K562 (cell line): ENCODE data around the gene PNKD. TPM values are rescaled to one million over a fixed set of nuclear protein-coding genes. Genes with fewer than 3 reads are reported as not detected.

Experiments used
- CBFB ChIP-seq: sonication (generic); formaldehyde crosslinking; IDR thresholded peaks from 2 replicates; pipeline ENCODE4 v1.4.0; 2020; ENCODE audit warnings: mild to moderate bottlenecking, missing genetic modification reagents
- CBX2 ChIP-seq: fragments of 200-600 bp; sonication (generic); IDR thresholded peaks from one replicate; pipeline ENCODE4 v1.6.1; 2012; ENCODE audit warnings: mild to moderate bottlenecking, low read length, inconsistent platforms; ENCODE audit not compliant: insufficient read depth, poor library complexity, severe bottlenecking
- CBX8 ChIP-seq: fragments of 200-600 bp; sonication (generic); IDR thresholded peaks from 2 replicates; pipeline ENCODE4 v1.6.1; 2012; ENCODE audit warnings: borderline replicate concordance, mixed run types, low read depth, mild to moderate bottlenecking, moderate library complexity, mixed read lengths, low read length, control low read depth, inconsistent platforms; ENCODE audit not compliant: poor library complexity, severe bottlenecking; ENCODE audit errors: extremely low read depth
- ESRRB ChIP-seq: fragments of 250-450 bp; sonication (Bioruptor Pico); IDR thresholded peaks from 2 replicates; pipeline ENCODE4 v1.5.0; 2020; ENCODE audit warnings: mild to moderate bottlenecking, moderate library complexity, borderline replicate concordance
- ILF3 ChIP-seq: fragments of 450-650 bp; IDR thresholded peaks from 2 replicates; pipeline ENCODE4 v1.6.1; 2018; ENCODE audit warnings: antibody characterized with exemption, mild to moderate bottlenecking, moderate library complexity, borderline replicate concordance
- KHSRP ChIP-seq: fragments of 450-650 bp; IDR thresholded peaks from 2 replicates; pipeline ENCODE4 v1.6.1; 2017
- NCOA6 ChIP-seq: fragments of 450-650 bp; IDR thresholded peaks from 2 replicates; pipeline ENCODE4 v1.6.1; 2017; ENCODE audit warnings: mild to moderate bottlenecking
- RBM39 ChIP-seq: fragments of 200-400 bp; formaldehyde crosslinking; optimal IDR thresholded peaks from 2 replicates; pipeline ENCODE3; 2018; ENCODE audit warnings: low read depth, low read length
- RFX1 ChIP-seq: fragments of 450-650 bp; IDR thresholded peaks from 2 replicates; pipeline ENCODE4 v1.6.1; 2016; ENCODE audit warnings: mild to moderate bottlenecking, moderate library complexity
- ZNF197 ChIP-seq: fragments of 200-800 bp; sonication (Bioruptor generic); IDR thresholded peaks from 2 replicates; pipeline ENCODE4 v1.6.1; 2016; ENCODE audit warnings: low read depth, missing genetic modification characterization, missing compliant biosample characterization
- polyA plus RNA-seq, 8 experiments: library from polyadenylated mRNA; depleted of rRNA in 4 of 8; stranded (reverse) in 5 of 8; unstranded in 3 of 8; fragments of >200 nt; fragmentation: Nextera tagmentation in 2 of 8; fragmentation: Illumina TruSeq in 1 of 8; extraction: Ambion mirVana in 2 of 8; extraction: Trizol in 1 of 8; gene quantifications; 2 replicates each; pipeline versions ENCODE4 v1.2.1 to v1.2.3, GENCODE V29; 2011 to 2014; ENCODE audit warnings: inconsistent platforms in 1 of 8, missing spikeins in 1 of 8
- total RNA-seq, 7 experiments: library from RNA; depleted of rRNA in 6 of 7; stranded (reverse); fragments of >200 nt in 6 of 7; fragmentation: Illumina TruSeq in 2 of 7; extraction: Trizol in 2 of 7; gene quantifications; 2 replicates each; pipeline versions ENCODE4 v1.2.1 to v1.2.3, GENCODE V29; 2011 to 2021; ENCODE audit warnings: low replicate concordance in 1 of 7
- TF ChIP-seq, protein P1 (sequence below): fragments of 450-650 bp; IDR thresholded peaks from 2 replicates; pipeline ENCODE4 v1.6.1; 2014; ENCODE audit warnings: low read depth, mild to moderate bottlenecking, moderate library complexity, borderline replicate concordance
- TF ChIP-seq, protein P2 (sequence below): fragments of 450-650 bp; conservative IDR thresholded peaks from 2 replicates; pipeline ENCODE4 v1.6.1; 2016; ENCODE audit warnings: missing genetic modification characterization, low read depth, mild to moderate bottlenecking, missing compliant biosample characterization, moderate library complexity
- TF ChIP-seq, protein P3 (sequence below): fragments of 150-350 bp; IDR thresholded peaks from 2 replicates; pipeline ENCODE4 v1.6.1; 2014; ENCODE audit warnings: low read depth, mild to moderate bottlenecking, low read length, borderline replicate concordance
- TF ChIP-seq, protein P4 (sequence below): fragments of 250-450 bp; sonication (Bioruptor Pico); IDR thresholded peaks from 2 replicates; pipeline ENCODE4 v1.8.0; 2021; ENCODE audit warnings: moderate library complexity, mild to moderate bottlenecking, inconsistent platforms
- TF ChIP-seq, protein P5 (sequence below): fragments of 250-450 bp; sonication (Bioruptor Pico); IDR thresholded peaks from 2 replicates; pipeline ENCODE4 v1.5.0; 2021; ENCODE audit warnings: mild to moderate bottlenecking, borderline replicate concordance

PNKD gene
- total and polyA plus RNA-seq, 9 of the 15 experiments (the other 6 are each of a cell fraction or from before 2014, with no cell fraction given): 26.0 to 105 (median 60.1) TPM

DNA sequence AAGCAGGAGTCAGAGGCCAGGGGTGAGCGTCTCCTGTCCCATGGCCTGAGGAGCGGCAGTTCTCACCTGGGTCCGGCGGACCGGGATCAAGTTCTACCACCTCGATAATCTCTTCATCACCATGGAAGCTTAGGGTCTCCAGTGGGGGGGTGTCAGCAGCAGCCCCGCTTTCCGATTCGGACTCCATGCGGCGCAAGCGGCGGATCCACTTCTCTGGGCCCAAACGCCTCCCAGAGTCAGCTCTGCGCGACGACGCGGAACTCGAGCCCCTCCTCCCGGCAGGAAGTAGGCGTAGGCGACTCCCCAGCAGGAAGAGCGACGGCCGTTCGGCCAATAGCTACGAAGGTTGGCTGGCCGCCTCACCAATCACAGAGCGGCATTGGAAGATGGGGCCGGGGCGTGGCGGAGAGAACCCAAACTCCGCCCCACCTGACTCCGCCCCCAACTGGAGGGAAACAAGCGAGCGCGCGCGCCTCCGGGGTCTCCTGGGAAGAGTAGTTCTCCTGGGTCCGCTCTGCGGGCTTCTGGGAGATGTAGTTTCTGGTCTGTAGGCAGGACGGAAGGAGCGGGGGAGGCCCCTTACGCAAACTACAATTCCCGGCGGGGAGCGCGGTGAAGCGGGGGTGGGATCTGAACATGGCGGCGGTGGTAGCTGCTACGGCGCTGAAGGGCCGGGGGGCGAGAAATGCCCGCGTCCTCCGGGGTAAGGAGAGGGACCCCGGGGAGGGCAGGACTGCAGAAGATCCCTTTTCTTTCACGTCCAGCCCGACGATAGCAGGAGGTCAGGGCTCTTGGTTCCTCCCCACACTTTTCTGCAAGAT, at the start of gene PNKD, which contains the start of gene AAMP (continued):
- TF ChIP-seq ZNF197 (CRISPR knock-in tag) (peak; percentile 84; the same call in 1 of the 2 replicates), ILF3 (no peak), ESRRB (CRISPR knock-in tag) (no peak), CBFB (CRISPR knock-in tag) (no peak), CBX8 (no peak), RFX1 (no peak), CBX2 (no peak), KHSRP (no peak), NCOA6 (no peak), RBM39 (no peak)
- TF ChIP-seq, protein P1, sequence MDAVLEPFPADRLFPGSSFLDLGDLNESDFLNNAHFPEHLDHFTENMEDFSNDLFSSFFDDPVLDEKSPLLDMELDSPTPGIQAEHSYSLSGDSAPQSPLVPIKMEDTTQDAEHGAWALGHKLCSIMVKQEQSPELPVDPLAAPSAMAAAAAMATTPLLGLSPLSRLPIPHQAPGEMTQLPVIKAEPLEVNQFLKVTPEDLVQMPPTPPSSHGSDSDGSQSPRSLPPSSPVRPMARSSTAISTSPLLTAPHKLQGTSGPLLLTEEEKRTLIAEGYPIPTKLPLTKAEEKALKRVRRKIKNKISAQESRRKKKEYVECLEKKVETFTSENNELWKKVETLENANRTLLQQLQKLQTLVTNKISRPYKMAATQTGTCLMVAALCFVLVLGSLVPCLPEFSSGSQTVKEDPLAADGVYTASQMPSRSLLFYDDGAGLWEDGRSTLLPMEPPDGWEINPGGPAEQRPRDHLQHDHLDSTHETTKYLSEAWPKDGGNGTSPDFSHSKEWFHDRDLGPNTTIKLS: peak; percentile 93
- TF ChIP-seq, protein P2, sequence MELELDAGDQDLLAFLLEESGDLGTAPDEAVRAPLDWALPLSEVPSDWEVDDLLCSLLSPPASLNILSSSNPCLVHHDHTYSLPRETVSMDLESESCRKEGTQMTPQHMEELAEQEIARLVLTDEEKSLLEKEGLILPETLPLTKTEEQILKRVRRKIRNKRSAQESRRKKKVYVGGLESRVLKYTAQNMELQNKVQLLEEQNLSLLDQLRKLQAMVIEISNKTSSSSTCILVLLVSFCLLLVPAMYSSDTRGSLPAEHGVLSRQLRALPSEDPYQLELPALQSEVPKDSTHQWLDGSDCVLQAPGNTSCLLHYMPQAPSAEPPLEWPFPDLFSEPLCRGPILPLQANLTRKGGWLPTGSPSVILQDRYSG (tag): no peak
- TF ChIP-seq, protein P3, sequence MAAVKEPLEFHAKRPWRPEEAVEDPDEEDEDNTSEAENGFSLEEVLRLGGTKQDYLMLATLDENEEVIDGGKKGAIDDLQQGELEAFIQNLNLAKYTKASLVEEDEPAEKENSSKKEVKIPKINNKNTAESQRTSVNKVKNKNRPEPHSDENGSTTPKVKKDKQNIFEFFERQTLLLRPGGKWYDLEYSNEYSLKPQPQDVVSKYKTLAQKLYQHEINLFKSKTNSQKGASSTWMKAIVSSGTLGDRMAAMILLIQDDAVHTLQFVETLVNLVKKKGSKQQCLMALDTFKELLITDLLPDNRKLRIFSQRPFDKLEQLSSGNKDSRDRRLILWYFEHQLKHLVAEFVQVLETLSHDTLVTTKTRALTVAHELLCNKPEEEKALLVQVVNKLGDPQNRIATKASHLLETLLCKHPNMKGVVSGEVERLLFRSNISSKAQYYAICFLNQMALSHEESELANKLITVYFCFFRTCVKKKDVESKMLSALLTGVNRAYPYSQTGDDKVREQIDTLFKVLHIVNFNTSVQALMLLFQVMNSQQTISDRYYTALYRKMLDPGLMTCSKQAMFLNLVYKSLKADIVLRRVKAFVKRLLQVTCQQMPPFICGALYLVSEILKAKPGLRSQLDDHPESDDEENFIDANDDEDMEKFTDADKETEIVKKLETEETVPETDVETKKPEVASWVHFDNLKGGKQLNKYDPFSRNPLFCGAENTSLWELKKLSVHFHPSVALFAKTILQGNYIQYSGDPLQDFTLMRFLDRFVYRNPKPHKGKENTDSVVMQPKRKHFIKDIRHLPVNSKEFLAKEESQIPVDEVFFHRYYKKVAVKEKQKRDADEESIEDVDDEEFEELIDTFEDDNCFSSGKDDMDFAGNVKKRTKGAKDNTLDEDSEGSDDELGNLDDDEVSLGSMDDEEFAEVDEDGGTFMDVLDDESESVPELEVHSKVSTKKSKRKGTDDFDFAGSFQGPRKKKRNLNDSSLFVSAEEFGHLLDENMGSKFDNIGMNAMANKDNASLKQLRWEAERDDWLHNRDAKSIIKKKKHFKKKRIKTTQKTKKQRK: no peak
- TF ChIP-seq, protein P4, sequence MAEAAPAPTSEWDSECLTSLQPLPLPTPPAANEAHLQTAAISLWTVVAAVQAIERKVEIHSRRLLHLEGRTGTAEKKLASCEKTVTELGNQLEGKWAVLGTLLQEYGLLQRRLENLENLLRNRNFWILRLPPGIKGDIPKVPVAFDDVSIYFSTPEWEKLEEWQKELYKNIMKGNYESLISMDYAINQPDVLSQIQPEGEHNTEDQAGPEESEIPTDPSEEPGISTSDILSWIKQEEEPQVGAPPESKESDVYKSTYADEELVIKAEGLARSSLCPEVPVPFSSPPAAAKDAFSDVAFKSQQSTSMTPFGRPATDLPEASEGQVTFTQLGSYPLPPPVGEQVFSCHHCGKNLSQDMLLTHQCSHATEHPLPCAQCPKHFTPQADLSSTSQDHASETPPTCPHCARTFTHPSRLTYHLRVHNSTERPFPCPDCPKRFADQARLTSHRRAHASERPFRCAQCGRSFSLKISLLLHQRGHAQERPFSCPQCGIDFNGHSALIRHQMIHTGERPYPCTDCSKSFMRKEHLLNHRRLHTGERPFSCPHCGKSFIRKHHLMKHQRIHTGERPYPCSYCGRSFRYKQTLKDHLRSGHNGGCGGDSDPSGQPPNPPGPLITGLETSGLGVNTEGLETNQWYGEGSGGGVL (CRISPR knock-in tag): no peak
- TF ChIP-seq, protein P5, sequence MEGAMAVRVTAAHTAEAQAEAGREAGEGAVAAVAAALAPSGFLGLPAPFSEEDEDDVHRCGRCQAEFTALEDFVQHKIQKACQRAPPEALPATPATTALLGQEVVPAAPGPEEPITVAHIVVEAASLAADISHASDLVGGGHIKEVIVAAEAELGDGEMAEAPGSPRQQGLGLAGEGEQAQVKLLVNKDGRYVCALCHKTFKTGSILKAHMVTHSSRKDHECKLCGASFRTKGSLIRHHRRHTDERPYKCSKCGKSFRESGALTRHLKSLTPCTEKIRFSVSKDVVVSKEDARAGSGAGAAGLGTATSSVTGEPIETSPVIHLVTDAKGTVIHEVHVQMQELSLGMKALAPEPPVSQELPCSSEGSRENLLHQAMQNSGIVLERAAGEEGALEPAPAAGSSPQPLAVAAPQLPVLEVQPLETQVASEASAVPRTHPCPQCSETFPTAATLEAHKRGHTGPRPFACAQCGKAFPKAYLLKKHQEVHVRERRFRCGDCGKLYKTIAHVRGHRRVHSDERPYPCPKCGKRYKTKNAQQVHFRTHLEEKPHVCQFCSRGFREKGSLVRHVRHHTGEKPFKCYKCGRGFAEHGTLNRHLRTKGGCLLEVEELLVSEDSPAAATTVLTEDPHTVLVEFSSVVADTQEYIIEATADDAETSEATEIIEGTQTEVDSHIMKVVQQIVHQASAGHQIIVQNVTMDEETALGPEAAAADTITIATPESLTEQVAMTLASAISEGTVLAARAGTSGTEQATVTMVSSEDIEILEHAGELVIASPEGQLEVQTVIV: no peak
